ENCODE measurements around the gene NDUFS8.

DNA sequence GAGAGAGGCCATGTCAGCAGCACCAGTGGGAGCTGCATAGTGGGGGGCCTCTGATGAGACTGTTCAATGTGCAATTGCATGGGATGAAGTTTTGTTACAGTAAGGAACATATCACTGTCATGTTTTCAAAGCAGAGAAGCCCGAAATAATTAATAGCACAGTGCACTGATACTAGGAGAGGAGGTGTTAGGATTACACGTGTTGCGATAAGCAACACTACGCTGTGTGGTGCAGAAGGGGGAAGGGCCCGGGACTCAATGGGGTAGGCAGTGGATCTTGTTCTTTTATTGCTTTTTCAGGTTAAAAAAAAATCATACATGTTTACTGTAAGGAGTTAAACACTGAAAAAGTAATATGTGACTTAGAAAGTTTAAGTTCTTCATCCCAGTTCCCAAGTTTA is 37.5 kb downstream of the NDUFS8 start:
- no peak for TF ChIP-seq POLR2A (IDR thresholded peaks at IDR 0.05)
- TF ChIP-seq, protein P1, sequence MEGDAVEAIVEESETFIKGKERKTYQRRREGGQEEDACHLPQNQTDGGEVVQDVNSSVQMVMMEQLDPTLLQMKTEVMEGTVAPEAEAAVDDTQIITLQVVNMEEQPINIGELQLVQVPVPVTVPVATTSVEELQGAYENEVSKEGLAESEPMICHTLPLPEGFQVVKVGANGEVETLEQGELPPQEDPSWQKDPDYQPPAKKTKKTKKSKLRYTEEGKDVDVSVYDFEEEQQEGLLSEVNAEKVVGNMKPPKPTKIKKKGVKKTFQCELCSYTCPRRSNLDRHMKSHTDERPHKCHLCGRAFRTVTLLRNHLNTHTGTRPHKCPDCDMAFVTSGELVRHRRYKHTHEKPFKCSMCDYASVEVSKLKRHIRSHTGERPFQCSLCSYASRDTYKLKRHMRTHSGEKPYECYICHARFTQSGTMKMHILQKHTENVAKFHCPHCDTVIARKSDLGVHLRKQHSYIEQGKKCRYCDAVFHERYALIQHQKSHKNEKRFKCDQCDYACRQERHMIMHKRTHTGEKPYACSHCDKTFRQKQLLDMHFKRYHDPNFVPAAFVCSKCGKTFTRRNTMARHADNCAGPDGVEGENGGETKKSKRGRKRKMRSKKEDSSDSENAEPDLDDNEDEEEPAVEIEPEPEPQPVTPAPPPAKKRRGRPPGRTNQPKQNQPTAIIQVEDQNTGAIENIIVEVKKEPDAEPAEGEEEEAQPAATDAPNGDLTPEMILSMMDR (IDR thresholded peaks at IDR 0.05) = no peak

Data from uterus (tissue), 2 donors.